ENCODE measurements around the gene SDK1.

Gene SDK1

GRCh38 chr7:3915337-3915878 is 614.4 kb downstream of the SDK1 start:
- no peak for TF ChIP-seq CTCF (IDR thresholded peaks at IDR 0.05; ENCODE audit: low read depth, low read length, missing control alignments)
- no peak overlapping the region for H3K4me3 ChIP-seq (ENCODE audit: low read depth, low read length)

GRCh38 chr7:3916146-3916545 is 615.1 kb downstream of the SDK1 start:
- DNase-seq (ENCODE audit: low read depth), result no peak
- no peak for TF ChIP-seq CTCF (IDR thresholded peaks at IDR 0.05; ENCODE audit: low read depth, low read length, missing control alignments)
- no peak overlapping the region for H3K4me3 ChIP-seq (ENCODE audit: low read depth, low read length)
- in situ Hi-C loops (cut with HindIII; ENCODE audit: low sequenced_read_pairs), result no loop called here

More at GRCh38 chr7:3915337-3915878, 614.4 kb downstream of the SDK1 start:
- in situ Hi-C loops (cut with HindIII; ENCODE audit: low sequenced_read_pairs), result no loop called here
- no peak for DNase-seq (ENCODE audit: low read depth)

- DNase-seq (ENCODE audit: low read depth), result no peak
- no peak for TF ChIP-seq CTCF (IDR thresholded peaks at IDR 0.05; ENCODE audit: low read depth, low read length, missing control alignments)
- no peak overlapping the region for H3K4me3 ChIP-seq (ENCODE audit: low read depth, low read length)
- in situ Hi-C loops (cut with HindIII; ENCODE audit: low sequenced_read_pairs), result no loop called here
Measured at GRCh38 chr7:3917436-3917835, 616.4 kb downstream of the SDK1 start.

- TF ChIP-seq CTCF (IDR thresholded peaks at IDR 0.05; ENCODE audit: low read depth, low read length, missing control alignments), result no peak
- in situ Hi-C loops (cut with HindIII; ENCODE audit: low sequenced_read_pairs), result no loop called here
- DNase-seq (ENCODE audit: low read depth), result no peak
- no peak overlapping the region for H3K4me3 ChIP-seq (ENCODE audit: low read depth, low read length)
Measured at GRCh38 chr7:3918576-3918975, 617.5 kb downstream of the SDK1 start.

GRCh38 chr7:3922175-3922635 is 621.2 kb downstream of the SDK1 start:
- H3K4me3 ChIP-seq (ENCODE audit: low read depth, low read length), result no peak overlapping the region
- DNase-seq (ENCODE audit: low read depth), result peak; percentile 78
- peak; percentile 39 for TF ChIP-seq CTCF (IDR thresholded peaks at IDR 0.05; ENCODE audit: low read depth, low read length, missing control alignments)
- in situ Hi-C loops (cut with HindIII; ENCODE audit: low sequenced_read_pairs), result no loop called here

- no peak for TF ChIP-seq CTCF (IDR thresholded peaks at IDR 0.05; ENCODE audit: low read depth, low read length, missing control alignments)
- no peak overlapping the region for H3K4me3 ChIP-seq (ENCODE audit: low read depth, low read length)
- DNase-seq (ENCODE audit: low read depth), result no peak
- in situ Hi-C loops (cut with HindIII; ENCODE audit: low sequenced_read_pairs), result no loop called here
Measured at GRCh38 chr7:3923307-3923918, 622.4 kb downstream of the SDK1 start.

Measured in astrocyte of the cerebellum (primary cell).